HepG2 (cell line): Measurements from ENCODE around the gene ATP6V0D1. TPM values are rescaled to one million over a fixed set of nuclear protein-coding genes. Genes with fewer than 3 reads are reported as not detected.

Experiments
- CEBPZ ChIP-seq: IDR thresholded peaks from 2 replicates; pipeline ENCODE4 v1.6.1; 2012; ENCODE audit warnings: low read length, improper control_type of control experiment
- CHCHD3 ChIP-seq: sonication (generic); formaldehyde crosslinking; IDR thresholded peaks from 2 replicates; pipeline ENCODE4 v1.8.0; 2022; ENCODE audit warnings: mild to moderate bottlenecking, missing genetic modification reagents, moderate library complexity
- EHMT2 ChIP-seq: fragments of 200-600 bp; sonication (generic); IDR thresholded peaks from 2 replicates; pipeline ENCODE4 v1.7.0; 2017; ENCODE audit warnings: antibody characterized with exemption, low read depth, low read length, borderline replicate concordance
- HDAC6 ChIP-seq: fragments of 200-600 bp; sonication (generic); IDR thresholded peaks from 2 replicates; pipeline ENCODE4 v1.7.0; 2017; ENCODE audit warnings: mild to moderate bottlenecking, antibody characterized with exemption, low read length, low read depth
- HOXA3 ChIP-seq: sonication (generic); formaldehyde crosslinking; IDR thresholded peaks from 2 replicates; pipeline ENCODE4 v1.5.0; 2020; ENCODE audit warnings: missing genetic modification reagents
- IRF1 ChIP-seq: sonication (generic); formaldehyde crosslinking; IDR thresholded peaks from 2 replicates; pipeline ENCODE4 v1.4.0; 2020; ENCODE audit warnings: low read depth, mild to moderate bottlenecking, missing genetic modification reagents
- NFKB2 ChIP-seq: sonication (generic); formaldehyde crosslinking; IDR thresholded peaks from 2 replicates; pipeline ENCODE4 v1.4.0; 2020; ENCODE audit warnings: missing genetic modification reagents, borderline replicate concordance
- NR0B2 ChIP-seq: sonication (generic); formaldehyde crosslinking; IDR thresholded peaks from 2 replicates; pipeline ENCODE4 v1.4.0; 2020; ENCODE audit warnings: mild to moderate bottlenecking, missing genetic modification reagents
- NR2F6 ChIP-seq, 2 experiments: IDR thresholded peaks; 2 replicates each; pipeline ENCODE4 v1.6.1; 2016; ENCODE audit warnings: antibody characterized with exemption in 1 of 2, mild to moderate bottlenecking in 1 of 2
- NRL ChIP-seq: sonication (generic); formaldehyde crosslinking; IDR thresholded peaks from 2 replicates; pipeline ENCODE4 v1.5.0; 2020; ENCODE audit warnings: missing genetic modification reagents, mild to moderate bottlenecking, moderate library complexity, borderline replicate concordance
- PREB ChIP-seq: sonication (generic); formaldehyde crosslinking; IDR thresholded peaks from 2 replicates; pipeline ENCODE4 v1.4.0; 2020; ENCODE audit warnings: missing genetic modification reagents
- SOX5 ChIP-seq: IDR thresholded peaks from 2 replicates; pipeline ENCODE4 v1.6.1; 2016; ENCODE audit warnings: borderline replicate concordance
- TARDBP ChIP-seq: sonication (generic); formaldehyde crosslinking; IDR thresholded peaks from 2 replicates; pipeline ENCODE4 v1.8.0; 2022; ENCODE audit warnings: mild to moderate bottlenecking, missing genetic modification reagents
- ZNF317 ChIP-seq: sonication (generic); formaldehyde crosslinking; IDR thresholded peaks from 2 replicates; pipeline ENCODE4 v1.5.0; 2020; ENCODE audit warnings: mild to moderate bottlenecking, missing genetic modification reagents
- ZNF549 ChIP-seq: sonication (generic); formaldehyde crosslinking; IDR thresholded peaks from 2 replicates; pipeline ENCODE4 v1.5.0; 2020; ENCODE audit warnings: missing genetic modification reagents
- ZNF563 ChIP-seq: sonication (generic); formaldehyde crosslinking; IDR thresholded peaks from 2 replicates; pipeline ENCODE4 v1.8.0; 2022; ENCODE audit warnings: mild to moderate bottlenecking, moderate library complexity, missing genetic modification reagents
- ZNF567 ChIP-seq: sonication (generic); formaldehyde crosslinking; IDR thresholded peaks from 2 replicates; pipeline ENCODE4 v1.8.1; 2023; ENCODE audit warnings: mild to moderate bottlenecking, missing genetic modification reagents, borderline replicate concordance
- ZNF572 ChIP-seq: sonication (generic); formaldehyde crosslinking; IDR thresholded peaks from 2 replicates; pipeline ENCODE4 v1.5.1; 2020; ENCODE audit warnings: mild to moderate bottlenecking, missing genetic modification reagents
- ZNF710 ChIP-seq: sonication (generic); formaldehyde crosslinking; IDR thresholded peaks from 2 replicates; pipeline ENCODE4 v1.5.0; 2020; ENCODE audit warnings: mild to moderate bottlenecking, missing genetic modification reagents, borderline replicate concordance
- ZNF724P ChIP-seq: sonication (generic); formaldehyde crosslinking; IDR thresholded peaks from 2 replicates; pipeline ENCODE4 v1.8.0; 2022; ENCODE audit warnings: missing genetic modification reagents, borderline replicate concordance
- ZNF878 ChIP-seq: sonication (generic); formaldehyde crosslinking; IDR thresholded peaks from 2 replicates; pipeline ENCODE4 v1.8.1; 2023; ENCODE audit warnings: mild to moderate bottlenecking, missing genetic modification reagents, moderate library complexity
- ZNF879 ChIP-seq: sonication (generic); formaldehyde crosslinking; IDR thresholded peaks from 2 replicates; pipeline ENCODE4 v1.8.1; 2023; ENCODE audit warnings: missing genetic modification reagents
- ZSCAN9 ChIP-seq: IDR thresholded peaks from 2 replicates; pipeline ENCODE4 v1.6.1; 2016; ENCODE audit warnings: borderline replicate concordance
- polyA plus RNA-seq, 8 experiments: library from polyadenylated mRNA; depleted of rRNA in 3 of 8; stranded (reverse) in 7 of 8; unstranded in 1 of 8; fragments of >200 nt; fragmentation: Illumina TruSeq in 4 of 8; extraction: Trizol in 4 of 8; gene quantifications; 2 replicates each; pipeline versions ENCODE4 v1.2.1 to v1.2.3, GENCODE V29; 2011 to 2016; ENCODE audit warnings: low read depth in 4 of 8, missing spikeins in 1 of 8, mixed read lengths in 1 of 8; ENCODE audit not compliant: insufficient read depth in 1 of 8
- total RNA-seq, 5 experiments: library from RNA; depleted of rRNA; stranded (reverse); fragments of >200 nt; fragmentation: Illumina TruSeq; extraction: Trizol; gene quantifications; 2 replicates each; pipeline ENCODE4 v1.2.3, GENCODE V29; 2016; ENCODE audit warnings: low read depth in 1 of 5

Gene ATP6V0D1
- total and polyA plus RNA-seq, 2 of the 13 experiments (the other 11 are each of a cell fraction or from before 2014, with no cell fraction given): 51.1 to 61.3 TPM

- 0 out of 2 replicates have a peak, but pooled peaks have one; percentile 62 for TF ChIP-seq ZNF710 (CRISPR knock-in tag)
- TF ChIP-seq ZNF549 (CRISPR knock-in tag): no peak
- no peak for TF ChIP-seq ZNF878 (CRISPR knock-in tag)
- TF ChIP-seq NR0B2 (CRISPR knock-in tag): peak; percentile 69; the same call in 1 of the 2 replicates
- no peak for TF ChIP-seq SOX5 (CRISPR knock-in tag)
- TF ChIP-seq ZNF879 (CRISPR knock-in tag): no peak
- no peak for TF ChIP-seq NR2F6 (IDR thresholded peaks at IDR 0.05)
- TF ChIP-seq NR2F6 (CRISPR knock-in tag; IDR thresholded peaks at IDR 0.05): no peak
- no peak for TF ChIP-seq TARDBP (CRISPR knock-in tag)
- no peak for TF ChIP-seq ZNF724P (CRISPR knock-in tag)
- no peak for TF ChIP-seq NFKB2
- TF ChIP-seq ZNF563 (CRISPR knock-in tag): no peak
- TF ChIP-seq CEBPZ: no peak
- TF ChIP-seq NRL (CRISPR knock-in tag): 0 out of 2 replicates have a peak, but pooled peaks have one; percentile 31
- peak; percentile 95 for TF ChIP-seq ZNF572 (CRISPR knock-in tag)
- no peak for TF ChIP-seq HOXA3 (CRISPR knock-in tag)
- TF ChIP-seq EHMT2: no peak
- TF ChIP-seq ZNF567 (CRISPR knock-in tag): peak; percentile 66; the same call in 1 of the 2 replicates
- TF ChIP-seq IRF1 (CRISPR knock-in tag): no peak
- TF ChIP-seq HDAC6: no peak
- TF ChIP-seq ZNF317: no peak
- no peak for TF ChIP-seq PREB (CRISPR knock-in tag)
- TF ChIP-seq ZSCAN9: no peak
- 0 out of 2 replicates have a peak, but pooled peaks have one; percentile 86 for TF ChIP-seq CHCHD3 (CRISPR knock-in tag)
Measured at GRCh38 chr16:67528222-67528869, 47.4 kb upstream of the ATP6V0D1 start, which contains the start of gene RIPOR1 (continued).
